Measurements from ENCODE around the gene SPAM1.

Gene SPAM1

DNA sequence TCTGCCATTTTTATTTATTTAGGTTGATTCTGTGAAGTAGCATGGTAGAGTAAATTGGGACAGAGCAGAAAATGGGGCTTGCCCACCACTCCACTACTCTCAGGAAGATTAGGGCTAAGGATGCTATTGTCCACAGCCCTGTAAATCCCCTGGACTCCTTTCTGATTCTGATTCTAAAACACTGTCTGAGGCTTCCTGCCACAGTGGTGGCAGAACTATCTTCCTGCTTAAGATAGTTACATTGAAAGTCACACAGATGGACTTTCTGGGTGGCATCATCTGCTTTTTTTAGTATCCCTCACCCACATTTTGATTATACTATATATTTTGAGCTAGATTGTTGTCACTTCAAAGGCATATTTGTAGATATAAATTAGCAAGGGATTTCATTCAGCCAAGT lies 50.0 kb downstream of the SPAM1 start:
- Histone ChIP-seq H3K4me3 (ENCODE audit: low read length in 2 of 2) (no peak overlapping the region), H3K27me3 (ENCODE audit: control insufficient read depth in 3 of 3, insufficient read depth in 3 of 3, low read depth in 1 of 3, low read length in 3 of 3) (no peaks in the 10 kb centered on the region), H2BK12ac (ENCODE audit: low read length) (no peak overlapping the region), H3K4ac (ENCODE audit: low read length) (no peak overlapping the region), H3K18ac (ENCODE audit: low read length) (no peak overlapping the region), H3K36me3 (replicated peaks in 1 of 2; ENCODE audit: control insufficient read depth in 2 of 2, insufficient read depth in 2 of 2, low read length in 2 of 2) (no peaks in the 10 kb centered on the region), H3K23ac (ENCODE audit: low read depth, low read length, poor library complexity) (no peak overlapping the region), H3K14ac (ENCODE audit: low read length) (no peak overlapping the region), H2AK5ac (ENCODE audit: low read depth, low read length) (no peak overlapping the region), H3K9ac (ENCODE audit: low read depth, low read length, poor library complexity) (no peak overlapping the region), H3K4me2 (ENCODE audit: insufficient read depth, low read length, poor library complexity, severe bottlenecking) (no peak overlapping the region), H2BK120ac (ENCODE audit: low read depth, low read length) (no peak overlapping the region), H2BK15ac (ENCODE audit: low read length) (no peak overlapping the region), H2BK5ac (ENCODE audit: low read length) (no peak overlapping the region), H3K27ac (replicated peaks; ENCODE audit: low read length) (no peak overlapping the region), H3K4me1 (ENCODE audit: control insufficient read depth in 2 of 2, insufficient read depth in 1 of 2, low read depth in 1 of 2, low read length in 2 of 2) (no peaks in the 10 kb centered on the region), H3K9me3 (replicated peaks in 1 of 2; ENCODE audit: control insufficient read depth in 2 of 2, insufficient read depth in 1 of 2, low read depth in 1 of 2, low read length in 2 of 2) (no peaks in the 10 kb centered on the region), H2AFZ (ENCODE audit: low read length) (no peak overlapping the region), H4K8ac (ENCODE audit: low read depth, low read length) (no peak overlapping the region), H3K79me1 (ENCODE audit: low read depth, low read length) (no peaks in the 10 kb centered on the region), H4K91ac (ENCODE audit: low read depth, low read length, poor library complexity) (no peak overlapping the region)
- DNase-seq (ENCODE audit: low spot score) = no peak

GRCh38 chr7:123977081-123977480 lies 52.0 kb downstream of the SPAM1 start:
- no peaks in the 10 kb centered on the region for H3K27me3 ChIP-seq (ENCODE audit: control insufficient read depth in 3 of 3, insufficient read depth in 3 of 3, low read depth in 1 of 3, low read length in 3 of 3)
- no peak overlapping the region for H2BK120ac ChIP-seq (ENCODE audit: low read depth, low read length)
- H3K27ac ChIP-seq (replicated peaks; ENCODE audit: low read length) = no peak overlapping the region
- no peaks in the 10 kb centered on the region for H3K36me3 ChIP-seq (replicated peaks in 1 of 2; ENCODE audit: control insufficient read depth in 2 of 2, insufficient read depth in 2 of 2, low read length in 2 of 2)
- H3K4ac ChIP-seq (ENCODE audit: low read length) = no peak overlapping the region
- no peak overlapping the region for H3K18ac ChIP-seq (ENCODE audit: low read length)
- no peak overlapping the region for H2BK5ac ChIP-seq (ENCODE audit: low read length)
- H3K9me3 ChIP-seq (replicated peaks in 1 of 2; ENCODE audit: control insufficient read depth in 2 of 2, insufficient read depth in 1 of 2, low read depth in 1 of 2, low read length in 2 of 2) = no peaks in the 10 kb centered on the region
- no peak overlapping the region for H2AFZ ChIP-seq (ENCODE audit: low read length)
- no peak overlapping the region for H2AK5ac ChIP-seq (ENCODE audit: low read depth, low read length)
- H3K4me3 ChIP-seq (ENCODE audit: low read length in 2 of 2) = no peak overlapping the region
- H2BK15ac ChIP-seq (ENCODE audit: low read length) = no peak overlapping the region
- H3K9ac ChIP-seq (ENCODE audit: low read depth, low read length, poor library complexity) = no peak overlapping the region
- H3K14ac ChIP-seq (ENCODE audit: low read length) = no peak overlapping the region
- no peaks in the 10 kb centered on the region for H3K79me1 ChIP-seq (ENCODE audit: low read depth, low read length)
- no peak overlapping the region for H3K23ac ChIP-seq (ENCODE audit: low read depth, low read length, poor library complexity)
- no peak overlapping the region for H3K4me2 ChIP-seq (ENCODE audit: insufficient read depth, low read length, poor library complexity, severe bottlenecking)
- H2BK12ac ChIP-seq (ENCODE audit: low read length) = no peak overlapping the region
- no peak for DNase-seq (ENCODE audit: low spot score)
- no peak overlapping the region for H4K91ac ChIP-seq (ENCODE audit: low read depth, low read length, poor library complexity)
- no peaks in the 10 kb centered on the region for H3K4me1 ChIP-seq (ENCODE audit: control insufficient read depth in 2 of 2, insufficient read depth in 1 of 2, low read depth in 1 of 2, low read length in 2 of 2)
- no peak overlapping the region for H4K8ac ChIP-seq (ENCODE audit: low read depth, low read length)

DNA sequence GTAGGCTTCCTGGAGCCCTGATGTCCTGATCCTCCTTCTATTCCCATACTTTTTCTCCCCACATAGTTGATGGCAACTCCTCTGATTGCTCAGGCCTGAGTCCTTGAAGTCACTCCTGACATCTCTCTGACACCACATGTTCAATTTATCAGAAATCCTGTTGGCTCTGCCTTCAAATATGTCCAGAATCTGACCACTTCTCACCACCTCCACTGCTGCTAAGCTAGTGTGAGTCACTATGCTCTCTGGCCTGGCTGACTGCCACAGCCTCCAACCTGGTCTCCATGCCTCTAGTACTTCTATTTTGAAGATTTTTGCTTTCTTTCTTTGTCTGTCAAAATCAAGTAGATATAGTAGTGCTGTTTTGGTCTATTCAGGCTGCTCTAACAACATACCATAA lies 54.8 kb downstream of the SPAM1 start:
- no peak overlapping the region for H3K18ac ChIP-seq (ENCODE audit: low read length)

DNA sequence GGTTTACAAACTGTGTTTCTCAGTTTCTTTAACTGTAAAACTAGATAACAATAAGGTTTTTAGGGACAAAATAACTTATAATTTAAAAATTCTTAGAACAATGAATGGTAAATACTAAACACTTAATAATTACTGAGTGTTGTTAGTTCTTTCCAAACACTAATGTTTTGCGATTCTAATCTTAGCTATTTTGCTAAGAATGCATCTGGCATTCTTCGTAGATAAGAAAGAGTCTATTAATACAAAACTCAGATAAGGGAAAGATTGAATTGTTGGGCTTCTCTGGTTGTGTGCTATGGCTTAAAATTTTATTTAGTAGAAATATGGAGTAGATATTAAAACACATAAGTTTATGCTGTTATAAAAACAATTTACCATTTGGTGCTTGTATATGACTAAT lies 62.4 kb downstream of the SPAM1 start:
- DNase-seq (ENCODE audit: low spot score) = no peak
- H3K9ac ChIP-seq (ENCODE audit: low read depth, low read length, poor library complexity) = no peak overlapping the region
- WGBS, 2 donors (ENCODE audit: extremely low coverage in 2 of 2, insufficient read length in 2 of 2, insufficient replicate concordance in 1 of 2) = no CpG with 5 or more reads among the region's 2 CpGs
- H3K27me3 ChIP-seq (ENCODE audit: control insufficient read depth in 3 of 3, insufficient read depth in 3 of 3, low read depth in 1 of 3, low read length in 3 of 3) = no peaks in the 10 kb centered on the region
- no peak overlapping the region for H4K8ac ChIP-seq (ENCODE audit: low read depth, low read length)
- H3K4me1 ChIP-seq (ENCODE audit: control insufficient read depth in 2 of 2, insufficient read depth in 1 of 2, low read depth in 1 of 2, low read length in 2 of 2) = no peaks in the 10 kb centered on the region
- no peak overlapping the region for H3K4me3 ChIP-seq (ENCODE audit: low read length in 2 of 2)
- no peak overlapping the region for H2BK120ac ChIP-seq (ENCODE audit: low read depth, low read length)
- H2BK5ac ChIP-seq (ENCODE audit: low read length) = no peak overlapping the region
- no peak overlapping the region for H3K14ac ChIP-seq (ENCODE audit: low read length)
- no peak overlapping the region for H2BK12ac ChIP-seq (ENCODE audit: low read length)
- no peak overlapping the region for H4K91ac ChIP-seq (ENCODE audit: low read depth, low read length, poor library complexity)
- H2AK5ac ChIP-seq (ENCODE audit: low read depth, low read length) = no peak overlapping the region
- no peak overlapping the region for H3K4ac ChIP-seq (ENCODE audit: low read length)
- no peaks in the 10 kb centered on the region for H3K79me1 ChIP-seq (ENCODE audit: low read depth, low read length)
- H3K27ac ChIP-seq (replicated peaks; ENCODE audit: low read length) = no peak overlapping the region
- H2BK15ac ChIP-seq (ENCODE audit: low read length) = no peak overlapping the region
- H3K4me2 ChIP-seq (ENCODE audit: insufficient read depth, low read length, poor library complexity, severe bottlenecking) = no peak overlapping the region
- no peak overlapping the region for H3K18ac ChIP-seq (ENCODE audit: low read length)
- H2AFZ ChIP-seq (ENCODE audit: low read length) = no peak overlapping the region
- no peaks in the 10 kb centered on the region for H3K9me3 ChIP-seq (replicated peaks in 1 of 2; ENCODE audit: control insufficient read depth in 2 of 2, insufficient read depth in 1 of 2, low read depth in 1 of 2, low read length in 2 of 2)
- H3K36me3 ChIP-seq (replicated peaks in 1 of 2; ENCODE audit: control insufficient read depth in 2 of 2, insufficient read depth in 2 of 2, low read length in 2 of 2) = no peaks in the 10 kb centered on the region
- no peak overlapping the region for H3K23ac ChIP-seq (ENCODE audit: low read depth, low read length, poor library complexity)

More for the DNA sequence above, 54.8 kb downstream of the SPAM1 start:
- no peak overlapping the region for H3K4ac ChIP-seq (ENCODE audit: low read length)
- no peak overlapping the region for H4K91ac ChIP-seq (ENCODE audit: low read depth, low read length, poor library complexity)
- H2AK5ac ChIP-seq (ENCODE audit: low read depth, low read length) = no peak overlapping the region
- no peak overlapping the region for H2BK5ac ChIP-seq (ENCODE audit: low read length)
- no peaks in the 10 kb centered on the region for H3K36me3 ChIP-seq (replicated peaks in 1 of 2; ENCODE audit: control insufficient read depth in 2 of 2, insufficient read depth in 2 of 2, low read length in 2 of 2)
- H3K9me3 ChIP-seq (replicated peaks in 1 of 2; ENCODE audit: control insufficient read depth in 2 of 2, insufficient read depth in 1 of 2, low read depth in 1 of 2, low read length in 2 of 2) = no peaks in the 10 kb centered on the region
- no peaks in the 10 kb centered on the region for H3K4me1 ChIP-seq (ENCODE audit: control insufficient read depth in 2 of 2, insufficient read depth in 1 of 2, low read depth in 1 of 2, low read length in 2 of 2)
- H2AFZ ChIP-seq (ENCODE audit: low read length) = no peak overlapping the region
- H2BK15ac ChIP-seq (ENCODE audit: low read length) = no peak overlapping the region
- H3K14ac ChIP-seq (ENCODE audit: low read length) = no peak overlapping the region
- H3K9ac ChIP-seq (ENCODE audit: low read depth, low read length, poor library complexity) = no peak overlapping the region
- H4K8ac ChIP-seq (ENCODE audit: low read depth, low read length) = no peak overlapping the region
- no peak overlapping the region for H2BK12ac ChIP-seq (ENCODE audit: low read length)
- H3K27me3 ChIP-seq (ENCODE audit: control insufficient read depth in 3 of 3, insufficient read depth in 3 of 3, low read depth in 1 of 3, low read length in 3 of 3) = no peaks in the 10 kb centered on the region
- DNase-seq (ENCODE audit: low spot score) = no peak
- H3K27ac ChIP-seq (replicated peaks; ENCODE audit: low read length) = no peak overlapping the region
- no peak overlapping the region for H3K4me2 ChIP-seq (ENCODE audit: insufficient read depth, low read length, poor library complexity, severe bottlenecking)
- no peaks in the 10 kb centered on the region for H3K79me1 ChIP-seq (ENCODE audit: low read depth, low read length)
- no peak overlapping the region for H3K23ac ChIP-seq (ENCODE audit: low read depth, low read length, poor library complexity)
- no peak overlapping the region for H3K4me3 ChIP-seq (ENCODE audit: low read length in 2 of 2)
- H2BK120ac ChIP-seq (ENCODE audit: low read depth, low read length) = no peak overlapping the region
